Germinal center (tissue), 1 donor: ENCODE results near the gene PRCC.
A peak's percentile ranks its signal among the peaks of the same experiment; 100 is the strongest.

ENCODE experiments used
- DNase-seq: peaks from one replicate; pipeline ENCODE4 v3.0.0; 2012; ENCODE audit warnings: mixed read lengths, low spot score

PRCC gene

GRCh38 chr1:156844102-156844501 is 76.8 kb downstream of the PRCC start:
- DNase-seq = no peak

- no peak for DNase-seq
These were observed 77.3 kb downstream of the PRCC start for GRCh38 chr1:156844638-156845037.

GRCh38 chr1:156845055-156845952 is 78.0 kb downstream of the PRCC start:
- DNase-seq = peak; percentile 60

- DNase-seq = no peak
These were observed 78.7 kb downstream of the PRCC start for GRCh38 chr1:156845953-156846545.

GRCh38 chr1:156846643-156847042 is 79.3 kb downstream of the PRCC start:
- no peak for DNase-seq

GRCh38 chr1:156847591-156848460 is 80.5 kb downstream of the PRCC start:
- no peak for DNase-seq

GRCh38 chr1:156848461-156849150 is 81.3 kb downstream of the PRCC start:
- no peak for DNase-seq

- DNase-seq = no peak
These were observed 81.8 kb downstream of the PRCC start for GRCh38 chr1:156849151-156849496.
